Mammary epithelial cell (primary cell): ENCODE results near the gene AGAP1.

Source experiments
- CTCF ChIP-seq, 2 donors: IDR thresholded peaks in 1 of 2; conservative IDR thresholded peaks in 1 of 2; 2 replicates each; pipeline ENCODE4 v1.5.1; 2011 to 2012; ENCODE audit warnings: inconsistent platforms in 2 of 2, low read length in 2 of 2, mild to moderate bottlenecking in 2 of 2, control low read depth in 1 of 2, low read depth in 1 of 2; ENCODE audit not compliant: insufficient read depth in 1 of 2; ENCODE audit errors: extremely low read depth in 1 of 2
- EZH2 ChIP-seq: IDR thresholded peaks from 2 replicates; pipeline ENCODE4 v1.6.1; 2012; ENCODE audit warnings: low read length, inconsistent platforms, borderline replicate concordance

GRCh38 chr2:235960716-235961640 is 467.1 kb downstream of the AGAP1 start:
- no peak for TF ChIP-seq EZH2
- TF ChIP-seq CTCF (conservative IDR thresholded peaks at IDR 0.05 in 1 of 2, IDR thresholded peaks at IDR 0.05 in 1 of 2; ENCODE audit: extremely low read depth in 1 of 2, insufficient read depth in 1 of 2, low read depth in 1 of 2, low read length in 2 of 2), result no peak
